Peyer's patch (tissue), 4 donors: ENCODE results near the gene ARHGAP31. TPM values are rescaled to one million over a fixed set of nuclear protein-coding genes. Genes with fewer than 3 reads are reported as not detected.

Experiments used
- DNase-seq, 3 donors: peaks; one replicate each; pipeline ENCODE4 v3.0.0-alpha.2; 2017 to 2019
- H3K27ac ChIP-seq, 4 donors: fragments of 200-600 bp; sonication (generic); one replicate each; pipeline ENCODE4 v1.5.1; 2016 to 2019
- H3K27me3 ChIP-seq, 2 donors: fragments of 200-600 bp; sonication (generic); one replicate each; pipeline ENCODE4 v1.5.1; 2019
- H3K36me3 ChIP-seq, 3 donors: fragments of 200-600 bp; sonication (generic); one replicate each; pipeline ENCODE4 v1.5.1; 2016 to 2019
- H3K4me1 ChIP-seq, 4 donors: fragments of 200-600 bp; sonication (generic); one replicate each; pipeline ENCODE4 v1.5.1; 2016 to 2019
- H3K4me3 ChIP-seq, 4 donors: fragments of 200-600 bp; sonication (generic); 1 replicate in 3 of 4; 2 replicates in 1 of 4; pipeline ENCODE4 v1.5.1; 2016 to 2019; ENCODE audit warnings: mild to moderate bottlenecking in 1 of 4
- H3K9me3 ChIP-seq, 4 donors: fragments of 200-600 bp; sonication (generic); one replicate each; pipeline ENCODE4 v1.5.1; 2016 to 2019; ENCODE audit warnings: mild to moderate bottlenecking in 1 of 4
- CTCF ChIP-seq, 6 experiments: fragments of 450-650 bp in 4 of 6; fragments of 200-600 bp in 2 of 6; sonication (generic) in 1 of 6; IDR thresholded peaks; one replicate each; pipeline ENCODE4 v1.5.1; 2017 to 2019; ENCODE audit warnings: antibody characterized with exemption in 6 of 6, mild to moderate bottlenecking in 3 of 6, moderate library complexity in 1 of 6
- POLR2A ChIP-seq, 2 donors: fragments of 450-650 bp; IDR thresholded peaks; one replicate each; pipeline ENCODE4 v1.5.1; 2017; ENCODE audit warnings: antibody characterized with exemption in 2 of 2, mild to moderate bottlenecking in 2 of 2, moderate library complexity in 2 of 2
- total RNA-seq, 4 donors: library from RNA; depleted of rRNA; stranded (reverse); fragments of >200 nt; gene quantifications; one replicate each; pipeline ENCODE4 v1.1.0, GENCODE V29; 2016

The ARHGAP31 gene
- total RNA-seq, 4 donors from 2014 or later: 4.7 to 19.0 (median 10.1) TPM

GRCh38 chr3:119396870-119397269 is 102.7 kb downstream of the ARHGAP31 start:
- Histone ChIP-seq H3K27me3 (no peaks in the 10 kb centered on the region), H3K27ac (no peak overlapping the region), H3K4me3 (no peak overlapping the region), H3K4me1 (no peaks in the 10 kb centered on the region), H3K9me3 (no peaks in the 10 kb centered on the region), H3K36me3 (peaks cover 0 to 16% (median 0%) of the 10 kb centered on the region in 3 donors)
- TF ChIP-seq POLR2A (IDR thresholded peaks at IDR 0.05) (no peak), CTCF (IDR thresholded peaks at IDR 0.05) (no peak)
- DNase-seq: no peak

- Histone ChIP-seq H3K27ac (no peak overlapping the region), H3K27me3 (no peaks in the 10 kb centered on the region), H3K36me3 (peaks cover 0 to 9% (median 0%) of the 10 kb centered on the region in 3 donors), H3K9me3 (no peaks in the 10 kb centered on the region), H3K4me1 (no peaks in the 10 kb centered on the region), H3K4me3 (no peak overlapping the region)
- no peak for DNase-seq
- TF ChIP-seq CTCF (IDR thresholded peaks at IDR 0.05): no peak
- TF ChIP-seq POLR2A (IDR thresholded peaks at IDR 0.05): no peak
Measured at GRCh38 chr3:119400466-119400865, 106.3 kb downstream of the ARHGAP31 start.

- Histone ChIP-seq H3K4me3 (no peak overlapping the region), H3K9me3 (no peaks in the 10 kb centered on the region), H3K36me3 (peaks cover 0 to 9% (median 0%) of the 10 kb centered on the region in 3 donors), H3K27me3 (no peaks in the 10 kb centered on the region), H3K27ac (no peak overlapping the region), H3K4me1 (no peaks in the 10 kb centered on the region)
- DNase-seq: no peak
- TF ChIP-seq CTCF (IDR thresholded peaks at IDR 0.05) (no peak), POLR2A (IDR thresholded peaks at IDR 0.05) (no peak)
Measured at GRCh38 chr3:119401069-119401468, 106.9 kb downstream of the ARHGAP31 start.

GRCh38 chr3:119401503-119402440 is 107.6 kb downstream of the ARHGAP31 start:
- no peaks in the 10 kb centered on the region for H3K9me3 ChIP-seq
- H3K4me1 ChIP-seq: no peaks in the 10 kb centered on the region
- H3K4me3 ChIP-seq: no peak overlapping the region
- no peak for TF ChIP-seq CTCF (IDR thresholded peaks at IDR 0.05)
- TF ChIP-seq POLR2A (IDR thresholded peaks at IDR 0.05): no peak
- peaks cover 0 to 9% (median 0%) of the 10 kb centered on the region in 3 donors for H3K36me3 ChIP-seq
- no peaks in the 10 kb centered on the region for H3K27me3 ChIP-seq
- H3K27ac ChIP-seq: peak overlapping the region in 1 of 4 donors; percentile 20
- no peak for DNase-seq

- H3K9me3 ChIP-seq: no peaks in the 10 kb centered on the region
Measured at GRCh38 chr3:119402791-119403190, 108.6 kb downstream of the ARHGAP31 start.

More at GRCh38 chr3:119402791-119403190, 108.6 kb downstream of the ARHGAP31 start:
- Histone ChIP-seq H3K4me1 (no peaks in the 10 kb centered on the region), H3K27ac (no peak overlapping the region), H3K27me3 (no peaks in the 10 kb centered on the region), H3K36me3 (peaks cover 0 to 9% (median 0%) of the 10 kb centered on the region in 3 donors), H3K4me3 (no peak overlapping the region)
- no peak for DNase-seq
- TF ChIP-seq POLR2A (IDR thresholded peaks at IDR 0.05) (no peak), CTCF (IDR thresholded peaks at IDR 0.05) (no peak)
